ENCODE results near the gene C1RL. TPM values are rescaled to one million over a fixed set of nuclear protein-coding genes. Genes with fewer than 3 reads are reported as not detected.

The C1RL gene
- polyA plus RNA-seq, 2 of the 4 experiments (the other 2 are of a cell fraction): 25.2 to 30.4 TPM

GRCh38 chr12:7089196-7089871 lies 19.7 kb downstream of the C1RL start:
- Histone ChIP-seq H3K9me3 (no peaks in the 10 kb centered on the region), H3K4me1 (peaks cover 15% of the 10 kb centered on the region; the same call in 2 of the 3 replicates), H3K4me3 (no peak overlapping the region), H3K27ac (0 out of 6 replicates have a peak overlapping the region, but pooled peaks of 1 of the 2 experiments have one; percentile 21), H3K4me2 (no peak overlapping the region)
- POLR2A ChIA-PET: interaction anchor here (1.7 kb wide), 1 partner anchor 10 kb away, joined by 9 read pairs; no protein-coding TSS in a partner anchor
- ATAC-seq: no peak
- 84% methylated on average over 10 of the region's 11 CpGs for WGBS (ENCODE audit: missing lambda C conversion rate)
- no peak for TF ChIP-seq FOSL2 (IDR thresholded peaks at IDR 0.05)
- TF ChIP-seq FOSL2 (CRISPR knock-in tag; IDR thresholded peaks at IDR 0.05): no peak
- no peak for TF ChIP-seq FOXS1 (CRISPR knock-in tag; IDR thresholded peaks at IDR 0.05)
- no peak for TF ChIP-seq JUNB (IDR thresholded peaks at IDR 0.05)
- TF ChIP-seq KDM1A (IDR thresholded peaks at IDR 0.05; ENCODE audit: low read depth): no peak
- no peak for TF ChIP-seq EP300 (IDR thresholded peaks at IDR 0.05)
- DNase-seq (ENCODE audit: low read depth in 1 of 2, low spot score in 1 of 2): no peak
- no peak for FAIRE-seq
- CTCF ChIA-PET: interaction anchor here (0.8 to 13.4 kb wide), 8 partner anchors 10 to 217 kb away, joined by 3 to 197 read pairs (median 8); partner anchors contain the start of genes C1RL and C1S

DNA sequence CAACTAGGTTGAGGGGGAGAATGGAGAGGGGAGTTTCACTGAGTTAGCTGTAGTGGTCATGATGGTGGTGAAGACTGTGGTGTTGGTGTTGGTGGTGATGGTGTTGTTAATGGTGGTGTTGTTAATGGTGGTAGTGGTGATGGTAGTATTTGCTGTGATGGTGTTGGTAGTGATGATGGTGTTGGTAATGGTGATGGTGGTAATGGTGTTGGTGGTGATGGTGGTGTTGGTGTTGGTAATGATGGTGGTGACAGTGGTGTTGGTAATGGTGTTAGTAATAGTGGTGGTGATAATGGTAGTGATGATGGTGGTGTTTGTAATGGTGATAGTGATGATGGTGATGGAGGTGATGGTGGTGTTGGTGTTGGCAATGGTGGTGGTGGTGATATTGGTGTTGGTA lies 25.9 kb downstream of the C1RL start:
- ChIA-PET CTCF (interaction anchor here (0.6 to 1.4 kb wide), 4 partner anchors 10 to 25 kb away, joined by 3 to 6 read pairs (median 6); partner anchors contain the start of genes C1R and C1S), POLR2A (no interaction called here)
- FAIRE-seq (no peak), DNase-seq (ENCODE audit: low read depth in 1 of 2, low spot score in 1 of 2) (no peak), ATAC-seq (no peak)
- Histone ChIP-seq H3K4me2 (no peak overlapping the region), H3K4me3 (no peak overlapping the region), H3K27ac (no peak overlapping the region), H3K9me3 (no peaks in the 10 kb centered on the region), H3K4me1 (peaks cover 23% of the 10 kb centered on the region)
- TF ChIP-seq SMC3 (IDR thresholded peaks at IDR 0.05) (no peak), ELK1 (IDR thresholded peaks at IDR 0.05; ENCODE audit: low read depth, low read length) (no peak), E2F6 (IDR thresholded peaks at IDR 0.05; ENCODE audit: borderline replicate concordance, low read depth) (no peak), NR3C1 (IDR thresholded peaks at IDR 0.05) (no peak), SREBF2 (IDR thresholded peaks at IDR 0.05) (no peak), RAD21 (conservative IDR thresholded peaks at IDR 0.05 in 1 of 2, IDR thresholded peaks at IDR 0.05 in 1 of 2) (no peak), RFX5 (IDR thresholded peaks at IDR 0.05) (no peak), ZC3H11A (IDR thresholded peaks at IDR 0.05) (no peak), HOXB13 (CRISPR knock-in tag; IDR thresholded peaks at IDR 0.05; ENCODE audit: low read depth) (no peak), NFE2L2 (conservative IDR thresholded peaks at IDR 0.05; ENCODE audit: low read length) (no peak), HES2 (IDR thresholded peaks at IDR 0.05) (no peak), HOXA7 (CRISPR knock-in tag; IDR thresholded peaks at IDR 0.05) (no peak)
- TF ChIP-seq, protein P1, sequence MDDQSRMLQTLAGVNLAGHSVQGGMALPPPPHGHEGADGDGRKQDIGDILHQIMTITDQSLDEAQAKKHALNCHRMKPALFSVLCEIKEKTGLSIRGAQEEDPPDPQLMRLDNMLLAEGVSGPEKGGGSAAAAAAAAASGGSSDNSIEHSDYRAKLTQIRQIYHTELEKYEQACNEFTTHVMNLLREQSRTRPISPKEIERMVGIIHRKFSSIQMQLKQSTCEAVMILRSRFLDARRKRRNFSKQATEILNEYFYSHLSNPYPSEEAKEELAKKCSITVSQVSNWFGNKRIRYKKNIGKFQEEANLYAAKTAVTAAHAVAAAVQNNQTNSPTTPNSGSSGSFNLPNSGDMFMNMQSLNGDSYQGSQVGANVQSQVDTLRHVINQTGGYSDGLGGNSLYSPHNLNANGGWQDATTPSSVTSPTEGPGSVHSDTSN (IDR thresholded peaks at IDR 0.05): no peak

- CTCF ChIA-PET: interaction anchor here (0.7 to 13.8 kb wide), 5 partner anchors 10 to 136 kb away, joined by 3 to 150 read pairs (median 74); partner anchors contain the start of genes C1R, C1RL and C1S
- peak overlapping the region; percentile 91; a peak in 5 of 6 replicates for H3K27ac ChIP-seq
- H3K4me3 ChIP-seq: no peak overlapping the region
- no peaks in the 10 kb centered on the region for H3K9me3 ChIP-seq
- no peak for FAIRE-seq
- TF ChIP-seq KDM1A (IDR thresholded peaks at IDR 0.05; ENCODE audit: low read depth) (no peak), E2F6 (IDR thresholded peaks at IDR 0.05; ENCODE audit: borderline replicate concordance, low read depth) (no peak)
- ATAC-seq: no peak
- WGBS (ENCODE audit: missing lambda C conversion rate): 94% methylated on average over 14 of the region's 14 CpGs
- POLR2A ChIA-PET: interaction anchor here (2.4 kb wide), 1 partner anchor 27 kb away, joined by 27 read pairs; no protein-coding TSS in a partner anchor
- DNase-seq (ENCODE audit: low read depth in 1 of 2, low spot score in 1 of 2): no peak
- H3K4me1 ChIP-seq: peaks cover 26% of the 10 kb centered on the region
- H3K4me2 ChIP-seq: no peak overlapping the region
Measured at GRCh38 chr12:7081037-7081436, 28.0 kb downstream of the C1RL start.
